Spleen (tissue), 7 donors: ENCODE results near the gene KIF26B.

Source experiments
- CTCF ChIP-seq, 11 experiments: fragments of 200-600 bp in 7 of 11; fragments of 450-650 bp in 4 of 11; sonication (generic) in 4 of 11; IDR thresholded peaks in 8 of 11; conservative IDR thresholded peaks in 3 of 11; 1 replicate in 7 of 11; 2 replicates in 4 of 11; pipeline versions ENCODE4 v1.4.0 to v1.8.0; 2016 to 2021; ENCODE audit warnings: antibody characterized with exemption in 11 of 11, inconsistent platforms in 4 of 11, mild to moderate bottlenecking in 1 of 11
- POLR2A ChIP-seq, 3 donors: fragments of 450-650 bp; IDR thresholded peaks; one replicate each; pipeline ENCODE4 v1.5.1; 2017; ENCODE audit warnings: antibody characterized with exemption in 3 of 3, mild to moderate bottlenecking in 1 of 3
- donor health status: DM: no; HTN: no; CAD: no; lungs with moderate emphysema.
- donor health status: DM: no; HTN: no; CAD: no.
- donor health status: DM: no; HTN: no; CAD: no.

DNA sequence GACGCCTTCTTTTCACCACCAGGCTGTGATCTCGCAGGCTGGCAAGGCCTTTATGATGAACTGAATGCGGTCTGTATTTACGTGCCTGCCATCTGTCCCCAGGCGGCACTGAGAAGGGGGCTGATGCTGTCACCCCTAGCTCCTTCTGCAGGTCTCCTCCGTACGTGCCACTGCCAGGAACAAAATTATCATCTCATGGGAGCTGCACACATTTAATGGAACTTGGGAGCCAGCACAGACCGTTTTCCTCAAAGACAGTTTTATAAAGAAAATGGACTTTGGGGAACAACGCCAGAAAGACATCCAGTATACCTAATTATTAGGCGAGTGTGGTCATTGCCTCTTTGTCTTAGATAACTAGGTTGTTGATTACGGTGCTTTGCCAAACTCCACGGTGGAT, 434.5 kb downstream of the KIF26B start:
- TF ChIP-seq POLR2A (IDR thresholded peaks at IDR 0.05): no peak
- TF ChIP-seq CTCF (IDR thresholded peaks at IDR 0.05 in 8 of 11, conservative IDR thresholded peaks at IDR 0.05 in 3 of 11): no peak
